GM10266 (cell line): ENCODE results near the gene RBM34.

Source experiments
- DNase-seq: peaks from one replicate; pipeline ENCODE4 v3.0.0; 2012; ENCODE audit errors: extremely low spot score
- TF ChIP-seq, protein P1 (sequence below): IDR thresholded peaks from 2 replicates; pipeline ENCODE4 v1.5.1; 2012; ENCODE audit warnings: mild to moderate bottlenecking, low read depth; ENCODE audit not compliant: control insufficient read depth, insufficient read depth; ENCODE audit errors: missing control alignments

RBM34 gene

DNA sequence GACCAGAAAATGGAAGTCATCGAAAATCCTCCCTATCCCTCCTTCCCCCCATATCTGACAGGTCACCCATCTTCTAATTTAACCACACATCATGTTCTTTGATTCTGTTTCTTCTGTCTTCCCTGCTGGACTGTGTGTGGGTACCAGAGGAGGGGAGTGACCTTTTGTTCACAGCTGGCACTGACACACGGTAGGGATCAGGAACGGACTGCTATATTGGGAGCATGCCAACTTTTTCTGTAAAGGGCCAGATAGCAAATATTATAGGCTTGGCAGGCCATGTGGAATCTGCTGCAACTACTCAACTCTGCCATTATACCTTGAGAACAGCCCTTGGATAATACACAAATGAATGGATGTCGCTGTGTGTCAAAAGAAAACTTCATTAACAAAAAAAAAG, 24.9 kb downstream of the RBM34 start:
- TF ChIP-seq, protein P1, sequence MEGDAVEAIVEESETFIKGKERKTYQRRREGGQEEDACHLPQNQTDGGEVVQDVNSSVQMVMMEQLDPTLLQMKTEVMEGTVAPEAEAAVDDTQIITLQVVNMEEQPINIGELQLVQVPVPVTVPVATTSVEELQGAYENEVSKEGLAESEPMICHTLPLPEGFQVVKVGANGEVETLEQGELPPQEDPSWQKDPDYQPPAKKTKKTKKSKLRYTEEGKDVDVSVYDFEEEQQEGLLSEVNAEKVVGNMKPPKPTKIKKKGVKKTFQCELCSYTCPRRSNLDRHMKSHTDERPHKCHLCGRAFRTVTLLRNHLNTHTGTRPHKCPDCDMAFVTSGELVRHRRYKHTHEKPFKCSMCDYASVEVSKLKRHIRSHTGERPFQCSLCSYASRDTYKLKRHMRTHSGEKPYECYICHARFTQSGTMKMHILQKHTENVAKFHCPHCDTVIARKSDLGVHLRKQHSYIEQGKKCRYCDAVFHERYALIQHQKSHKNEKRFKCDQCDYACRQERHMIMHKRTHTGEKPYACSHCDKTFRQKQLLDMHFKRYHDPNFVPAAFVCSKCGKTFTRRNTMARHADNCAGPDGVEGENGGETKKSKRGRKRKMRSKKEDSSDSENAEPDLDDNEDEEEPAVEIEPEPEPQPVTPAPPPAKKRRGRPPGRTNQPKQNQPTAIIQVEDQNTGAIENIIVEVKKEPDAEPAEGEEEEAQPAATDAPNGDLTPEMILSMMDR = no peak

GRCh38 chr1:235134171-235134570, 26.9 kb downstream of the RBM34 start:
- TF ChIP-seq, protein P1 = no peak

More for the DNA sequence above, 24.9 kb downstream of the RBM34 start:
- DNase-seq = no peak

DNA sequence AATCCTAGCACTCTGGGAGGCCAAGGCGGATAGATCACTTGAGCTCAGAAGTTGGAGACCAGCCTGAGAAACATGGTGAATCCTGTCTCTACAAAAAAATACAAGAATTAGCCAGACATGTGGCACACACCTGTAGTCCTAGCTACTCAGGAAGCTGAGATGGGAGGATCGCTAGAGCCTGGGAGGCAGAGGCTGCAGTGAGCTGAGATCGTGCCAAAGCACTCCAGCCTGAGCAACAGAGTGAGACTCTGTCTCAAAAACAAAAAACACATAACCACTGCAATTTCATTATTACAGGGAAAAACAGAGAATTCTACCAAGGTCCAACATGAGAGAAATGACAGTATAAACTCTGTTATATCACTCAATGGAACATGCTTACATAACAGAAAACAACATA, 28.0 kb downstream of the RBM34 start:
- DNase-seq = no peak
- TF ChIP-seq, protein P1 = no peak

More at GRCh38 chr1:235134171-235134570, 26.9 kb downstream of the RBM34 start:
- no peak for DNase-seq

GRCh38 chr1:235131961-235132360, 29.1 kb downstream of the RBM34 start:
- DNase-seq = no peak
- TF ChIP-seq, protein P1 = no peak

DNA sequence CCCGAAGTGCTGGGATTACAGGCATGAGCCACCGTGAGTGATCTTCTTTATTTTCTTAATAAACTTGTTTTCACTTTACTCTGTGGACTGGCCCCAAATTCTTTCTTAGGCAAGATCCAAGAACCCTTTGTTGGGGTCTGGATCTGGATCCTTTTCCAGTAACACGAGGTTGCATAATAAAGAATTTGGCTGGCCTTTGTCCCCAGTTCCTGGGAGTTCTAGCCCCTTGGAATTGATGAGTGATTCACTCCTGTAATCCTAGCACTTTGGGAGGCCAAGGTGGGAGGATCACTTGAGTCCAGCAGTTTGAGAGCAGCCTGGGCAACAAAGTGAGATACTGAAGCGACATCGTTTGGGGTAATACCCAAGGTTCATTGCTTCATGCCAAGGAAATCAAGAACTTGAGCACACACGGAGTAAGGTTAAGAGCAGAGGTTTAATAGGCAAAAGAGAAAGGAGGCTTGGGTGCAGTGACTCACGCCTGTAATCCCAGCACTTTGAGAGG, 30.2 kb downstream of the RBM34 start:
- TF ChIP-seq, protein P1 = no peak
- DNase-seq = no peak

GRCh38 chr1:235129774-235130570, 31.1 kb downstream of the RBM34 start:
- TF ChIP-seq, protein P1 = no peak
- DNase-seq = no peak
